Esophagus muscularis mucosa (tissue), 4 donors: Measurements from ENCODE around the gene ZNF280A.

Source experiments
- CTCF ChIP-seq, 3 experiments: fragments of 200-600 bp in 2 of 3; fragments of 450-650 bp in 1 of 3; sonication (generic) in 2 of 3; IDR thresholded peaks; one replicate each; pipeline ENCODE4 v1.5.1; 2017 to 2019; ENCODE audit warnings: antibody characterized with exemption in 3 of 3, mild to moderate bottlenecking in 2 of 3, moderate library complexity in 1 of 3
- EP300 ChIP-seq: sonication (generic); formaldehyde crosslinking; IDR thresholded peaks from one replicate; pipeline ENCODE4 v1.6.1; 2017; ENCODE audit warnings: antibody characterized with exemption
- POLR2A ChIP-seq: fragments of 450-650 bp; IDR thresholded peaks from one replicate; pipeline ENCODE4 v1.6.1; 2017; ENCODE audit warnings: antibody characterized with exemption, moderate library complexity, mild to moderate bottlenecking, low read depth
- POLR2AphosphoS5 ChIP-seq, 2 donors: sonication (generic); formaldehyde crosslinking; IDR thresholded peaks; one replicate each; pipeline ENCODE4 v1.6.1; 2017; ENCODE audit warnings: antibody characterized with exemption in 2 of 2

DNA sequence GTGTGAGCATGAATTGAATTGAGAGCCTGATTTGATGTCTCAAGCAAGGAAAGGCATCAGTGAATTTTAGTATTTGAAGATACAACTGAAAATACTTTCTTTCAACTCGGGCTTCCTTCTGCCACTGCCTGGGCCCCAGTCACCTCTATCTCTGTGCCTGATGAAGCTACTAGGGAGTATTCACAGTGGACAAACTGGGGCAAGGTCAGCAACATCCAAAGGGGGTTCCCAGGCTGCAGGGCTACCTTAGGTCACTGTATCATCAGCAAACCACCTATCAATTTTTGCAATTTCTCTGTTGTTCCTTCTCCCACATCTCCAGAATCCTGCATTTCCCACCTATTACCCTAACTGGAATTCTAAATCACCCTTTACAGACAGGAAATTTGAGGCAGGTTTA lies 28.8 kb upstream of the ZNF280A start:
- TF ChIP-seq CTCF (IDR thresholded peaks at IDR 0.05) (no peak), POLR2AphosphoS5 (IDR thresholded peaks at IDR 0.05) (no peak), POLR2A (no peak), EP300 (no peak)
